SK-N-SH treated with all-trans-retinoic acid at 6 μM for 48 hours (cell line): ENCODE results near the gene LMAN2L.

ENCODE experiments used
- ATAC-seq: fragments of 200-7000 bp; cut with Tn5 transposase; 3 replicates; pipeline ENCODE4 v1.9.1; 2020; ENCODE audit warnings: mild to moderate bottlenecking, moderate library complexity
- ARNTL ChIP-seq: fragments of 450-650 bp; formaldehyde crosslinking; IDR thresholded peaks from 2 replicates; pipeline ENCODE4 v1.5.0; 2020; ENCODE audit warnings: low read depth, mild to moderate bottlenecking, moderate library complexity, borderline replicate concordance
- BACH2 ChIP-seq: fragments of 250-450 bp; sonication (Bioruptor Pico); IDR thresholded peaks from 2 replicates; pipeline ENCODE4 v1.9.0; 2021; ENCODE audit warnings: mild to moderate bottlenecking, borderline replicate concordance
- CREB5 ChIP-seq: fragments of 250-450 bp; sonication (Bioruptor Pico); IDR thresholded peaks from 2 replicates; pipeline ENCODE4 v1.5.1; 2020; ENCODE audit warnings: low read depth, mild to moderate bottlenecking, moderate library complexity
- CSDC2 ChIP-seq: fragments of 250-450 bp; sonication (Bioruptor Pico); IDR thresholded peaks from 2 replicates; pipeline ENCODE4 v1.5.0; 2020; ENCODE audit warnings: mild to moderate bottlenecking, moderate library complexity
- CSRNP3 ChIP-seq: fragments of 250-450 bp; sonication (Bioruptor Pico); IDR thresholded peaks from 2 replicates; pipeline ENCODE4 v1.5.1; 2021; ENCODE audit warnings: mild to moderate bottlenecking, moderate library complexity
- ESRRG ChIP-seq: fragments of 250-450 bp; sonication (Bioruptor Pico); IDR thresholded peaks from 2 replicates; pipeline ENCODE4 v1.6.1; 2021; ENCODE audit warnings: mild to moderate bottlenecking
- GLIS3 ChIP-seq: fragments of 250-450 bp; sonication (Bioruptor Pico); IDR thresholded peaks from 2 replicates; pipeline ENCODE4 v1.5.0; 2020; ENCODE audit warnings: mild to moderate bottlenecking, moderate library complexity
- ISL1 ChIP-seq: fragments of 250-450 bp; sonication (Bioruptor Pico); IDR thresholded peaks from 2 replicates; pipeline ENCODE4 v2.1.2; 2022; ENCODE audit warnings: mild to moderate bottlenecking, moderate library complexity
- OSR1 ChIP-seq: fragments of 250-450 bp; sonication (Bioruptor Pico); IDR thresholded peaks from 2 replicates; pipeline ENCODE4 v1.8.0; 2022; ENCODE audit warnings: moderate library complexity, mild to moderate bottlenecking, inconsistent platforms
- POU6F1 ChIP-seq: fragments of 250-450 bp; sonication (Bioruptor Pico); IDR thresholded peaks from 2 replicates; pipeline ENCODE4 v1.8.0; 2021; ENCODE audit warnings: low read depth, mild to moderate bottlenecking, moderate library complexity, borderline replicate concordance
- PPARA ChIP-seq: fragments of 250-450 bp; sonication (Bioruptor Pico); IDR thresholded peaks from 2 replicates; pipeline ENCODE4 v1.5.0; 2020; ENCODE audit warnings: mild to moderate bottlenecking, borderline replicate concordance
- RARB ChIP-seq: fragments of 250-450 bp; sonication (Bioruptor Pico); IDR thresholded peaks from 2 replicates; pipeline ENCODE4 v1.8.0; 2021; ENCODE audit warnings: mild to moderate bottlenecking, moderate library complexity
- SNAI2 ChIP-seq: fragments of 250-450 bp; sonication (Bioruptor Pico); IDR thresholded peaks from 2 replicates; pipeline ENCODE4 v1.5.0; 2020; ENCODE audit warnings: mild to moderate bottlenecking, moderate library complexity
- TCF4 ChIP-seq: fragments of 250-450 bp; sonication (Bioruptor Pico); IDR thresholded peaks from 2 replicates; pipeline ENCODE4 v1.8.0; 2021; ENCODE audit warnings: mild to moderate bottlenecking, moderate library complexity, borderline replicate concordance
- TOX ChIP-seq: fragments of 250-450 bp; sonication (Bioruptor Pico); IDR thresholded peaks from 2 replicates; pipeline ENCODE4 v1.8.0; 2021; ENCODE audit warnings: mild to moderate bottlenecking, moderate library complexity, borderline replicate concordance
- TSHZ2 ChIP-seq: fragments of 250-450 bp; sonication (Bioruptor Pico); IDR thresholded peaks from 2 replicates; pipeline ENCODE4 v1.5.0; 2020; ENCODE audit warnings: mild to moderate bottlenecking, moderate library complexity
- ZC3H10 ChIP-seq: fragments of 250-450 bp; sonication (Bioruptor Pico); IDR thresholded peaks from 2 replicates; pipeline ENCODE4 v1.5.1; 2021; ENCODE audit warnings: mild to moderate bottlenecking, moderate library complexity
- ZFP3 ChIP-seq: fragments of 250-450 bp; sonication (Bioruptor Pico); IDR thresholded peaks from 2 replicates; pipeline ENCODE4 v1.5.0; 2020; ENCODE audit warnings: mild to moderate bottlenecking, moderate library complexity
- ZFP30 ChIP-seq: fragments of 450-650 bp; formaldehyde crosslinking; IDR thresholded peaks from 2 replicates; pipeline ENCODE4 v1.5.0; 2022; ENCODE audit warnings: mild to moderate bottlenecking, moderate library complexity
- ZNF565 ChIP-seq: fragments of 450-650 bp; formaldehyde crosslinking; conservative IDR thresholded peaks from 2 replicates; pipeline ENCODE4 v1.5.0; 2020; ENCODE audit warnings: low read depth, mild to moderate bottlenecking, moderate library complexity
- ZNF70 ChIP-seq: fragments of 450-650 bp; formaldehyde crosslinking; IDR thresholded peaks from 2 replicates; pipeline ENCODE4 v1.5.0; 2020; ENCODE audit warnings: mild to moderate bottlenecking, moderate library complexity
- ZNF8 ChIP-seq: fragments of 450-650 bp; formaldehyde crosslinking; IDR thresholded peaks from 2 replicates; pipeline ENCODE4 v1.5.0; 2020; ENCODE audit warnings: mild to moderate bottlenecking, moderate library complexity

The LMAN2L gene

GRCh38 chr2:96702098-96702785 lies 37.6 kb downstream of the LMAN2L start:
- ATAC-seq: no peak
- TF ChIP-seq TSHZ2 (CRISPR knock-in tag) (no peak), ESRRG (no peak), ZFP3 (CRISPR knock-in tag) (no peak), ISL1 (CRISPR knock-in tag) (no peak), POU6F1 (CRISPR knock-in tag) (no peak), RARB (CRISPR knock-in tag) (no peak), CSRNP3 (CRISPR knock-in tag) (no peak), BACH2 (no peak), ZNF8 (CRISPR knock-in tag) (no peak), ZNF70 (no peak), GLIS3 (no peak), CSDC2 (CRISPR knock-in tag) (no peak), CREB5 (CRISPR knock-in tag) (no peak), ZNF565 (CRISPR knock-in tag) (no peak), ZC3H10 (no peak), SNAI2 (CRISPR knock-in tag) (no peak), ZFP30 (CRISPR knock-in tag) (no peak), ARNTL (CRISPR knock-in tag) (no peak), OSR1 (no peak)
- TF ChIP-seq, all 23 proteins: peak for 0

GRCh38 chr2:96701636-96702035 lies 38.2 kb downstream of the LMAN2L start:
- ATAC-seq: no peak
- no peak for TF ChIP-seq TCF4
- no peak for TF ChIP-seq ZFP3 (CRISPR knock-in tag)
- no peak for TF ChIP-seq CREB5 (CRISPR knock-in tag)

GRCh38 chr2:96700086-96700485 lies 39.8 kb downstream of the LMAN2L start:
- ATAC-seq: no peak
- no peak for TF ChIP-seq SNAI2 (CRISPR knock-in tag)
- no peak for TF ChIP-seq ZNF565 (CRISPR knock-in tag)
- TF ChIP-seq ZNF8 (CRISPR knock-in tag): no peak
- no peak for TF ChIP-seq BACH2
- no peak for TF ChIP-seq TCF4
- no peak for TF ChIP-seq PPARA (CRISPR knock-in tag)

- ATAC-seq: no peak
- TF ChIP-seq PPARA (CRISPR knock-in tag): no peak
- TF ChIP-seq ESRRG: no peak
- TF ChIP-seq ARNTL (CRISPR knock-in tag): no peak
- no peak for TF ChIP-seq GLIS3
- TF ChIP-seq POU6F1 (CRISPR knock-in tag): no peak
- TF ChIP-seq ISL1 (CRISPR knock-in tag): no peak
- TF ChIP-seq BACH2: no peak
- no peak for TF ChIP-seq TCF4
- no peak for TF ChIP-seq RARB (CRISPR knock-in tag)
- TF ChIP-seq TOX: no peak
- TF ChIP-seq OSR1: no peak
- TF ChIP-seq ZFP3 (CRISPR knock-in tag): no peak
- TF ChIP-seq CSDC2 (CRISPR knock-in tag): no peak
- no peak for TF ChIP-seq CSRNP3 (CRISPR knock-in tag)
- no peak for TF ChIP-seq ZNF8 (CRISPR knock-in tag)
Observed at GRCh38 chr2:96699621-96700020, 40.2 kb downstream of the LMAN2L start.
